ENCODE data around the gene GSTT2. TPM values are rescaled to one million over a fixed set of nuclear protein-coding genes. Genes with fewer than 3 reads are reported as not detected.

GSTT2 gene
- total RNA-seq, 1 donor from 2014 or later, result not detected

DNA sequence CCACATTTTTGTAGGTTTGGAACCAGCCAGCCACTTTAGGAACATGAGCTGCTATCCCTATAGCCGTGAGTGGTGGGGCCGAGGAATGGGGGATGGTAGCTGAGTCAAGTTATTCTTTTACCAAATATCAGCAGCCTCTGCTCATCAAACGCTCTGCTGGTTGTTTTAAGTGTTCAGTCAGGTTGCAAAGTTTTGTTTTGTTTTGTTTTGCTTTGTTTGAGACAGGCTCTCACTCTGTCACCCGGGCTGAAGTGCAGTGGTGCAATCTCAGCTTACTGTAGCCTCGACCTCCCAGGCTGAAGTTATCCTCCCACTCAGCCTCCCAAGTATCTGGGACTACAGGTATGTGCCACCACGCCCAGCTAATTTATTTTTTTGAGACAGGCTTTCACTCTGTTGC lies 45.5 kb downstream of the GSTT2 start:
- no peaks in the 10 kb centered on the region for H3K9me3 Mint-ChIP-seq (ENCODE audit: unreplicated experiment)
- no peak for DNase-seq (ENCODE audit: low read depth)
- FAIRE-seq, result no peak
- H4K20me1 ChIP-seq (ENCODE audit: insufficient read depth, low read length), result peaks cover 44% of the 10 kb centered on the region
- H3K4me3 ChIP-seq (ENCODE audit: insufficient read depth, low read depth, low read length), result no peak overlapping the region
- no peaks in the 10 kb centered on the region for H3K4me1 ChIP-seq (ENCODE audit: insufficient read depth, low read length)
- peaks cover 2% of the 10 kb centered on the region for H3K36me3 Mint-ChIP-seq (ENCODE audit: low read depth, unreplicated experiment)
- no peaks in the 10 kb centered on the region for H3K36me3 ChIP-seq (ENCODE audit: insufficient read depth, low read length)
- no peaks in the 10 kb centered on the region for H3K9me3 ChIP-seq (ENCODE audit: insufficient read depth, low read depth, low read length)
- no peak overlapping the region for H3K4me3 Mint-ChIP-seq (ENCODE audit: unreplicated experiment)
- peaks cover 7% of the 10 kb centered on the region for H3K4me1 Mint-ChIP-seq (ENCODE audit: low read depth, unreplicated experiment)
- TF ChIP-seq EZH2 (IDR thresholded peaks at IDR 0.05; ENCODE audit: insufficient read depth, low read length), result no peak
- TF ChIP-seq, protein P1, sequence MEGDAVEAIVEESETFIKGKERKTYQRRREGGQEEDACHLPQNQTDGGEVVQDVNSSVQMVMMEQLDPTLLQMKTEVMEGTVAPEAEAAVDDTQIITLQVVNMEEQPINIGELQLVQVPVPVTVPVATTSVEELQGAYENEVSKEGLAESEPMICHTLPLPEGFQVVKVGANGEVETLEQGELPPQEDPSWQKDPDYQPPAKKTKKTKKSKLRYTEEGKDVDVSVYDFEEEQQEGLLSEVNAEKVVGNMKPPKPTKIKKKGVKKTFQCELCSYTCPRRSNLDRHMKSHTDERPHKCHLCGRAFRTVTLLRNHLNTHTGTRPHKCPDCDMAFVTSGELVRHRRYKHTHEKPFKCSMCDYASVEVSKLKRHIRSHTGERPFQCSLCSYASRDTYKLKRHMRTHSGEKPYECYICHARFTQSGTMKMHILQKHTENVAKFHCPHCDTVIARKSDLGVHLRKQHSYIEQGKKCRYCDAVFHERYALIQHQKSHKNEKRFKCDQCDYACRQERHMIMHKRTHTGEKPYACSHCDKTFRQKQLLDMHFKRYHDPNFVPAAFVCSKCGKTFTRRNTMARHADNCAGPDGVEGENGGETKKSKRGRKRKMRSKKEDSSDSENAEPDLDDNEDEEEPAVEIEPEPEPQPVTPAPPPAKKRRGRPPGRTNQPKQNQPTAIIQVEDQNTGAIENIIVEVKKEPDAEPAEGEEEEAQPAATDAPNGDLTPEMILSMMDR (IDR thresholded peaks at IDR 0.05; ENCODE audit: insufficient read depth, low read depth, low read length), result no peak
- H3K27ac Mint-ChIP-seq (ENCODE audit: unreplicated experiment), result no peak overlapping the region
- H3K27me3 ChIP-seq (ENCODE audit: insufficient read depth, low read length), result no peaks in the 10 kb centered on the region
- peaks cover 47% of the 10 kb centered on the region for H3K79me2 ChIP-seq (ENCODE audit: insufficient read depth, low read length)
- H3K27me3 Mint-ChIP-seq (ENCODE audit: low read depth, unreplicated experiment), result no peaks in the 10 kb centered on the region
- H2AFZ ChIP-seq (ENCODE audit: low read depth, low read length), result no peak overlapping the region
- no peak overlapping the region for H3K9ac ChIP-seq (ENCODE audit: low read length)
- no peak overlapping the region for H3K27ac ChIP-seq (ENCODE audit: low read depth, low read length)
- H3K4me2 ChIP-seq (ENCODE audit: low read length), result no peak overlapping the region

DNA sequence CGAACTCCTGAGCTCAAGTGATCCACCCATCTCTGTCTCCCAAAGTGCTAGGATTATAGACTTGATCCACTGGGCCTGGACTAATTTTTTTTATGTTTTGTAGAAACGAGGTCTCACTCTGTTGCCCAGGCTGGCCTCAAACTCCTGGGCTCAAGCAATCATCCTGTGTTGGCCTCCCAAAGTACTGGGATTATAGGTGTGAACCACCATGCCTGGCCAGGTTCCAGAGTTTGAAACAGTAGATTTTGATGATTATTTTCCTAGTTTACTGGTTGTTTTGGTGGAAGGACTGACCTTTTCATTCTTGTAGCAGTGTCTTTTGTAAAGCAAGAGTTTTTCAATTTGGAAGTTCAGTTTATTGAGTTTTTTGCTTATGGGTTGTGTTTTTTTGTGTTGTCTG lies 46.1 kb downstream of the GSTT2 start:
- TF ChIP-seq EZH2 (IDR thresholded peaks at IDR 0.05; ENCODE audit: insufficient read depth, low read length), result no peak
- TF ChIP-seq, protein P1 (IDR thresholded peaks at IDR 0.05; ENCODE audit: insufficient read depth, low read depth, low read length), result no peak
- Histone ChIP-seq H4K20me1 (ENCODE audit: insufficient read depth, low read length) (peaks cover 48% of the 10 kb centered on the region), H3K4me1 (ENCODE audit: insufficient read depth, low read length) (no peaks in the 10 kb centered on the region), H3K27me3 (ENCODE audit: insufficient read depth, low read length) (no peaks in the 10 kb centered on the region), H3K27ac (ENCODE audit: low read depth, low read length) (no peak overlapping the region), H3K9ac (ENCODE audit: low read length) (no peak overlapping the region), H3K36me3 (ENCODE audit: insufficient read depth, low read length) (no peaks in the 10 kb centered on the region), H3K9me3 (ENCODE audit: insufficient read depth, low read depth, low read length) (no peaks in the 10 kb centered on the region), H3K4me3 (ENCODE audit: insufficient read depth, low read depth, low read length) (no peak overlapping the region), H2AFZ (ENCODE audit: low read depth, low read length) (no peak overlapping the region), H3K79me2 (ENCODE audit: insufficient read depth, low read length) (peaks cover 49% of the 10 kb centered on the region), H3K4me2 (ENCODE audit: low read length) (no peak overlapping the region)
- Mint-ChIP-seq H3K4me3 (ENCODE audit: unreplicated experiment) (no peak overlapping the region), H3K27ac (ENCODE audit: unreplicated experiment) (no peak overlapping the region), H3K4me1 (ENCODE audit: low read depth, unreplicated experiment) (peaks cover 7% of the 10 kb centered on the region), H3K27me3 (ENCODE audit: low read depth, unreplicated experiment) (no peaks in the 10 kb centered on the region), H3K9me3 (ENCODE audit: unreplicated experiment) (no peaks in the 10 kb centered on the region), H3K36me3 (ENCODE audit: low read depth, unreplicated experiment) (peaks cover 2% of the 10 kb centered on the region)
- FAIRE-seq (no peak), DNase-seq (ENCODE audit: low read depth) (no peak)

DNA sequence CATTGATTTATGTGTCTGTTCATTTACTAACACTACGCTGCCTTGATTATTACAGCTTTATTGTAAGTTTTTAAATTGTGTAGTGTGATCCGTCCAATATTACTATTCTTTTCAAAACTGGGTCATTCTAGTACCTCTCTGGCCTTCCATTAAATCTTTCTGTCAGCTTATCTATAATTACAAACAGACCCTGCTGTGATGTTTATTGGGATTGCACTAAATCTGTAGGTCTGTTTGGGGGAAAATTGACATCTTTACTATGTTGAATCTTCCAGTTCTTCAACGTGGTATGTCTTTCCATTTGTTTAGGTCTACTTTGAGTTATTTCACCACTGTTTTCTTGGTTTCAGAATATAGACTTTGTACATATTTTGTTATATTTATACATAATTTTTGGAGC lies 46.8 kb downstream of the GSTT2 start:
- no peak overlapping the region for H2AFZ ChIP-seq (ENCODE audit: low read depth, low read length)
- Mint-ChIP-seq H3K36me3 (ENCODE audit: low read depth, unreplicated experiment) (peaks cover 2% of the 10 kb centered on the region), H3K4me3 (ENCODE audit: unreplicated experiment) (no peak overlapping the region), H3K27ac (ENCODE audit: unreplicated experiment) (no peak overlapping the region), H3K27me3 (ENCODE audit: low read depth, unreplicated experiment) (no peaks in the 10 kb centered on the region), H3K9me3 (ENCODE audit: unreplicated experiment) (no peaks in the 10 kb centered on the region), H3K4me1 (ENCODE audit: low read depth, unreplicated experiment) (peaks cover 7% of the 10 kb centered on the region)
- H3K4me1 ChIP-seq (ENCODE audit: insufficient read depth, low read length), result no peaks in the 10 kb centered on the region
- no peak overlapping the region for H3K9ac ChIP-seq (ENCODE audit: low read length)
- H3K36me3 ChIP-seq (ENCODE audit: insufficient read depth, low read length), result no peaks in the 10 kb centered on the region
- TF ChIP-seq EZH2 (IDR thresholded peaks at IDR 0.05; ENCODE audit: insufficient read depth, low read length), result no peak
- TF ChIP-seq, protein P1 (IDR thresholded peaks at IDR 0.05; ENCODE audit: insufficient read depth, low read depth, low read length), result no peak
- peaks cover 56% of the 10 kb centered on the region for H3K79me2 ChIP-seq (ENCODE audit: insufficient read depth, low read length)
- no peak overlapping the region for H3K4me2 ChIP-seq (ENCODE audit: low read length)
- H3K4me3 ChIP-seq (ENCODE audit: insufficient read depth, low read depth, low read length), result no peak overlapping the region
- peaks cover 50% of the 10 kb centered on the region for H4K20me1 ChIP-seq (ENCODE audit: insufficient read depth, low read length)
- H3K9me3 ChIP-seq (ENCODE audit: insufficient read depth, low read depth, low read length), result no peaks in the 10 kb centered on the region
- no peaks in the 10 kb centered on the region for H3K27me3 ChIP-seq (ENCODE audit: insufficient read depth, low read length)
- FAIRE-seq (no peak), DNase-seq (ENCODE audit: low read depth) (no peak)
- H3K27ac ChIP-seq (ENCODE audit: low read depth, low read length), result no peak overlapping the region

Measured in astrocyte (in vitro differentiated cells and primary cell).